ENCODE measurements around the gene YWHAQ.

The YWHAQ gene

GRCh38 chr2:9630736-9631552 lies at the start of gene YWHAQ:
Gene YWHAQ (minus strand): TSS chr2:9630997. CDS start chr2:9630452, 545 bp downstream.
- in situ Hi-C loops (cut with MboI; ENCODE audit: low sequenced_read_pairs) = no loop called here

- in situ Hi-C loops (cut with MboI; ENCODE audit: low sequenced_read_pairs) = no loop called here
These were observed 49.3 kb upstream of the YWHAQ start for GRCh38 chr2:9680082-9680481.

GRCh38 chr2:9679218-9679617 lies 48.4 kb upstream of the YWHAQ start:
- in situ Hi-C loops (cut with MboI; ENCODE audit: low sequenced_read_pairs) = no loop called here

- in situ Hi-C loops (cut with MboI; ENCODE audit: low sequenced_read_pairs) = no loop called here
These were observed 47.7 kb upstream of the YWHAQ start for GRCh38 chr2:9678544-9678943.

DNA sequence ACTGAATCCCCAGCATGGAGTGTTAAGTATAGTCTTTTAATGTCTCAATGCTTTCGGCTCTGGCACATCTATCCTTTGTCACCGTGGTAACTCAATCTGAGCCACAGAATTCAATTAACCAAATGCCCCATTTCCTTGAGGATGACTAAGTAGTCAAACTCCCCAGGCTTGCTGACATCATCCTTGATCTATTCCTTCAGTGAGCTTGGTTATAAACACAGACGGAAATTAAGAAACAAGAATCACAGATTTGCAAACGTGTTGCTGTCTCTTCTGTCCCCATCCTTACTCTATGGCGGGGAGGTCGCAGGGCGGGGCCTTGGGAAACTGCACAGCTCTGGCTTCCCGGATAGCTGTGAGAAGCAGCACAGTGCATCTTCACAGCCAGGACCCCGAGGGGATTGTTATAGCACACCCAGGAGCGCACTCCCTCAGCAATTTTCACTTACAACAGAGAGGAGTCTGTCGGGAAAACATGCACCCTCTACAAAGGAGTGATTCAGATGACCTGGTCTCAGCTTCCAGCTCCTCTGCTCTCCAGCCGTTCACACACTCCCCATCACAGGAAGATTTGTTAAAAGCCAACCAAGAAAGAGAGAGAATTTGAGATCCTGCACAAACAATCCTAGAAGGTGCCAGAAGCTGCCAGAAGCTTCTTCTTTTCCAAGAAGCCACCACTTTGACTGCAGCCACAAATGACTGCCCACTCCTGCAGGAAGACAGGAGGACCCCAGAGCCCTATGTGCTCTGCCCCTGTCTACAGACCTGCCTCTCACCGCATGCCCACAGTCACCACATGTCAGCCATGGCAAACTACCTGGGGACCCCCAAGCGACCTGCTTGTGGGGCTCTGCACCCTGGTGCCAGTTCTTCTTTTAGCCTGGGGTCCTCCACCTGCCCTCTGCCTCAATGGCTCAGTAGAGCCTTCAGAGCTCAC lies 44.9 kb upstream of the YWHAQ start:
- in situ Hi-C loops (cut with MboI; ENCODE audit: low sequenced_read_pairs) = no loop called here

DNA sequence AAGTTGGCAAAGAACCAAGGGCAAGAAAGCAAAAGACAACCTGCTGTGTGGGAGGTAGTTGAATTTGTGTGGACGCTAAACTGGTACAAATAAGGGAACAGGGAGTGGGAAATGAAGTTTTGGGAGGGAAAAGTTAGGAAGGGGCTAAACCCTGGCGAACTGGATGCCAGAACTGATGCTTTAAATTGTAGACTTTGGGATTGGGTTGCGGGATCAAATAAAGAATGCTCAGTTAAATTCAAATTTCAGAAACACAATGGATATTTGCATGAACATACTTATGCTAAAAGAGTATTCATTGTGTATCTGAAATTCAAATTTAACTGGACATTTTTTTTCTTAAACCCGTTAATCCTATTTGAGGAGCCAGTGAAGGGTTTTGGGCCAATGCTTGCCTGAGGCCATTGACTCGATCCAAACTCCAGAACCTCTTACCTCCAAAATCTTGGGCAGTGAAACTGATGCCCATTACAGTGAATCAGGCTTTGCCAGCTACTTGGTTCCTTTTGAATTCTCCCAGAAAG lies 44.2 kb upstream of the YWHAQ start:
- in situ Hi-C loops (cut with MboI; ENCODE audit: low sequenced_read_pairs) = no loop called here

DNA sequence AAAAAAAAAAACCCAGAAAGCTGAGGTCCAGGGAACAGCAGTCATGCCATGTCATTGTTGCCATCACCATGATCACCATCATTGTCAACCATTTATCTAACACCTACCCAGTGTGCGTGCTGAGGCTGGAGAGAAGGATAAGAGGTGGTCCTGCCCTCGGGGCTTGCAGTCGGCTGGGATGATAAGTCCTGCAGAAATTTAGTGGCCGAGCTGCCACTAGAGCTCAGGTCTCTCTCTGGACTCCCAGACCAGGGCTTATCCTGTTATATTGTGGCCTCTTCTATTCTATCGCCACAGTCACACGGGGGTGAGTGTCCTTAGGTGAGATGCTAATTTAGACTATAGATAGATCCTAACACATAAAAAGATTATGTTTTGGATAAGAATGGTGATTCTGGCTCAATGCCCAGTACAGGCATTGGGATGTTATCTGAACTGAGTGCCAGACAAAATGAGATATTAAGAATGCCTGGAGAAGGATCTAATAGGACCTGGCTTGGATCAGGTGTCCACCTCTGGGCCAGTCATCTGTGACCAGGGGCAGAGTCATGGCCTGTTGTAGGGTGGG lies 43.2 kb upstream of the YWHAQ start:
- in situ Hi-C loops (cut with MboI; ENCODE audit: low sequenced_read_pairs) = no loop called here

- in situ Hi-C loops (cut with MboI; ENCODE audit: low sequenced_read_pairs) = no loop called here
These were observed 38.0 kb upstream of the YWHAQ start for GRCh38 chr2:9668687-9669345.

GRCh38 chr2:9667826-9668225 lies 37.0 kb upstream of the YWHAQ start:
- in situ Hi-C loops (cut with MboI; ENCODE audit: low sequenced_read_pairs) = no loop called here

GRCh38 chr2:9666306-9666705 lies 35.5 kb upstream of the YWHAQ start:
- in situ Hi-C loops (cut with MboI; ENCODE audit: low sequenced_read_pairs) = no loop called here

- in situ Hi-C loops (cut with MboI; ENCODE audit: low sequenced_read_pairs) = no loop called here
These were observed 35.1 kb upstream of the YWHAQ start for GRCh38 chr2:9665898-9666297.

DNA sequence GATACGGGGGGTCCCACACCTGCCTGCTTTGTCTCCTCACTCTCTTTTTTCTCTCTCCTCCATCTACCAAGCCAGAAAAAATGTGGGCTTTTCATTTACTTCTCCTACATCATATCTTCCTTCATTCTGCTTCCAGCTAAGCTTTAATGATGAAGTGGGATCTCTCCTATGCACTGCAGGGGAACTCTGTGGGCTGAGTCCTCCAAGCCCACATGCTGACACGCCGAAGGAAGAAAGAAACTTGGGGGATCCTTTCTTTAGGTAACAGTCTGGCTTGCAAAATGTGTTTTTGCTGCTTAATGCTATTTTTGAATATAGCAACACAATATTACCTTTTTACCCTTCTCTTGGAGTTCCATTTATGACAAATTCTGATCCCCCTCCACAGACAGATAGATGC lies 33.6 kb upstream of the YWHAQ start:
- in situ Hi-C loops (cut with MboI; ENCODE audit: low sequenced_read_pairs) = no loop called here

DNA sequence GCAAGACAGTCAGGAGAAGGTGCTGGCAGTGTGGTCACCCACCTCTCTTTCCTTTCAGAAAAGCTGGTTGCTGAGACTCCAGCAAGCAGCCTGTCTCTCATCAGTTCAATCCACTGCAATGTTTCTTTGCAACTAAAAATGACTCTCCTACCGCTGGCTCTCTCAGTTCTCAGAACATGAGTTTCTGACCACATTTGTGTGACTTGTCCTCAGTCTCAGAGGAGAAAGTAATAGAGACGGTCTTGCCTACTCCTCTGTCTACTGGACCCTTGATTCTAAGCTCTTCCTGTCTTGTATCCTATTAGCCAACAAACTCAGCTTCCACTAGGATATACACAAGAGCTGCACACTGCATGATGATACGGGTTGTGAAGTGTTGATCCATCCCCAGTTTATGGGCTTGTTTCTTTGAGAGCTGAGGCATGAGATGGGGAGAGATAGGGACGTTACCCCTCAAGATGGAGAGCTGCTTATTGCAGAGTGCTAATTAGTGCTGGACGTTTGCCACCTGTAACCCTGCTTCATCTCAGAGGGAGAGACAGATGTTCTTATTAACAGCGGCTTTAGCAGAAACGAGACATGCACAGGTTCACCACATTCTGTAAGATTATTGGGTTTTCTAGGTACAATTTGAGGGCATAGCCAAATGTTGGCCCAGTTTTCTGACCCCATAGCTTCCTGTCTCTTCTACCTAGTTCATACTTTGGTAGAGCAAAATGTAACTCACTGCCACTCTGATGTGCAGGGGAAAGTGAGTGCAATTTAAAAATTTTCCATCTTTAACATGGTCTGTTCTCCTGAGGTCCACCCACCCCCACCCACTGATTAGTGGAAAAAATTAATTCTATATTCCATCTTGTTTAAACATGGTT lies 32.4 kb upstream of the YWHAQ start:
- in situ Hi-C loops (cut with MboI; ENCODE audit: low sequenced_read_pairs) = no loop called here

- in situ Hi-C loops (cut with MboI; ENCODE audit: low sequenced_read_pairs) = no loop called here
These were observed 30.5 kb upstream of the YWHAQ start for GRCh38 chr2:9661261-9661660.

GRCh38 chr2:9660781-9661180 lies 30.0 kb upstream of the YWHAQ start:
- in situ Hi-C loops (cut with MboI; ENCODE audit: low sequenced_read_pairs) = no loop called here

GRCh38 chr2:9660154-9660553 lies 29.4 kb upstream of the YWHAQ start:
- in situ Hi-C loops (cut with MboI; ENCODE audit: low sequenced_read_pairs) = no loop called here

GRCh38 chr2:9658972-9659371 lies 28.2 kb upstream of the YWHAQ start:
- in situ Hi-C loops (cut with MboI; ENCODE audit: low sequenced_read_pairs) = no loop called here

DNA sequence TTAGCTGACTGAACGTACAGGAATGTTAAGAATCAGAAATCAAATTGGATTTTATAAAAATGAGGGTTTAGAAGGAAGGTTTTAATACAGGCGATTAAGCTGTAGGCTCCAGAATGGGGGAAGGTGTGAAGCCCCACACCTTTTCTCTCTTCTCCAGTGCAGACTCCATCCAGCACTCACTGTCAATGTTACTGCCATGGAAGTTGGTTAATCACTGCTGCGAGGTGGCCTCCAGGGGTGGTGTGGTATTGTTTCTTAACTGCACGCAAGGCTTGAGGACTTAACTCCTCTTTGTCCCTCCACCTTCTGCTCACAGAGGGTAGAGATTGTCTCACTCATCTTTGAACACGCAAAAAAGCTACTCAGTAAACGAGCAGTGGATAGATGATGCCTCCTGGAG lies 26.9 kb upstream of the YWHAQ start:
- in situ Hi-C loops (cut with MboI; ENCODE audit: low sequenced_read_pairs) = no loop called here

DNA sequence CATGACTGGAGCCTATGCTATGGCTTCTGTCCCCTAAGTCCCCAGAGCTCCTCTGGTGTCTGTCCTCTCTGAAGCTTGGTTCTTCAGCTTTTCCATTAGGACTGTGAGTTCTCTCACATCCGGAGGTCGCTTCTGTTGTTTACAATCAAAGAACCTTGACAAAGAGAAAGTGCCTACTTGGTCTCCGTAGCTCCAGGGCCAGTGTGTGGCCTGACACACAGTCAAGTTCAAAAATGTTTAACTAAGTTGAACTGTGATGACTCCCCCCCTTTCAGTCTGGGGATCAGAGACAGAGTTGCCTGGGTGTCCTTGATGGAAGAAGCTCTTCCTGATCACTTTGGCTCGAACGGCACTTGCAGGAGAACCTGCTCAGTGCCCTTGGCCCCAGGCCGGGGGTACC lies 26.3 kb upstream of the YWHAQ start:
- in situ Hi-C loops (cut with MboI; ENCODE audit: low sequenced_read_pairs) = no loop called here

- in situ Hi-C loops (cut with MboI; ENCODE audit: low sequenced_read_pairs) = no loop called here
These were observed 25.5 kb upstream of the YWHAQ start for GRCh38 chr2:9656270-9656766.
